GM18519 (cell line): ENCODE results near the gene FUT3.
"Not testable (repeated sequence)": the region's sequence is repeated elsewhere in the genome, so short reads cannot be mapped to it uniquely, and the experiment has no call there.

Experiments
- ATAC-seq: cut with Tn5 transposase; IDR thresholded peaks from one replicate; pipeline ENCODE4 v1.9.1; 2021; ENCODE audit warnings: mild to moderate bottlenecking, moderate library complexity; ENCODE audit not compliant: unreplicated experiment, low FRiP score

FUT3 gene

DNA sequence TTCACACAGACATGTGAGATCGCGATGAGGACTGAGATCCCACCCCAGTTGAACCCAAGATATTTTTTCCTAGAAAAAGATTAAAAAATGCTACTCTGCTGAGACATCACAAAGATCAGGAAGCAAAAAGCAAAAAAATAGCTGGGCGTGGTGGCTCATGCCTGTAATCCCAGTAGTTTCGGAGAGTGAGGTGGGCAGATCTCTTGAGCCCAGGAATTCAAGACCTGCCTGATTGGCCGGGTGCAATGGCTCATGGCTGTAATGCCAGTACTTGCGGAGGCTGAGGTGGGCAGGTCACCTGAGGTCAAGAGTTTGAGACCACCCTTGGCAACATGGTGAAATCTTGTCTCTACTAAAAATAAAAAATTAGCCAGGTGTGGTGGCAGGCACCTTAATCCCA is 1.1 kb downstream of the FUT3 start:
- no peak for ATAC-seq

DNA sequence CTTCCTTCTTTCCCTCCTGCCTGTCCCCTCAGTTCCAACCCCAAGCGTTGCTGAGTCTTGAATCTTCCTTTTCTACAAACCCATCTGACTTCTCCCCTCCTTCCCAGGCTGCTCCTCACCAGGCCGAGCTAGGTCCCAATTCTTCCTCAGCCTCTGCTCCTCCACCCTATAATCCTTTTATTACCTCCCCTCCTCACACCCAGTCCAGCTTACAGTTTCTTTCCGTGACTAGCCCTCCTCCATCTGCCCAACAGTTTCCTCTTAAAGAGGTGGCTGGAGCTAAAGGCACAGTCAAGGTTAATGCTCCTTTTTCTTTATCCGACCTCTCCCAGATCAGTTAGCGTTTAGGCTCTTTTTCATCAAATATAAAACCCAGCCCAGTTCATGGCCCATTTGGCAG is 2.6 kb downstream of the FUT3 start:
- not testable (repeated sequence) for ATAC-seq

GRCh38 chr19:5847846-5848245 is 3.4 kb downstream of the FUT3 start:
- not testable (repeated sequence) for ATAC-seq

GRCh38 chr19:5844456-5845433 is 6.5 kb downstream of the FUT3 start:
- no peak for ATAC-seq

GRCh38 chr19:5843295-5843927 is 7.8 kb downstream of the FUT3 start:
- ATAC-seq = no peak

DNA sequence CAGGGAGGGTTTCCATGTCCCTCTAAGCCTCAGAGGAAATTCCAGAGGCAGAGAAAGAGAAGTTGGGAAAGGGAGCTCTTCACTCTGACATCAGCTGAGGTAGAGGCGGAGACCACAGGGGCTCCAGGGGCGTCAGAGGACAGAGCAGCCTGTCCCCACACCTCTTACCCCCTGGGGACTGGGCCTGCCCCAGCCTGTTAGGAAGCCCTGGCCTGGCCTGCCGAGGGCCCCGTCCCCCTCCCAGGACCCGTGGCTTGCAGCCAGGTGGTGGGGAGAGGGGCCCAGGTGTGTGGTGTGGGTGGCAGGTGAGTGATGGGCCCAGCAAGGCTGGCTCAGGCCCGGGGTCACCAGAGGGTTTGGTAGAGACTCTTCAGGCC is 9.5 kb downstream of the FUT3 start:
- not testable (repeated sequence) for ATAC-seq

- ATAC-seq = no peak
Measured at GRCh38 chr19:5839065-5840017, 11.9 kb downstream of the FUT3 start, which contains the start of gene FUT6. Gene FUT6 (minus strand): TSS chr19:5839702. CDS start chr19:5832567, 7,135 bp downstream.

DNA sequence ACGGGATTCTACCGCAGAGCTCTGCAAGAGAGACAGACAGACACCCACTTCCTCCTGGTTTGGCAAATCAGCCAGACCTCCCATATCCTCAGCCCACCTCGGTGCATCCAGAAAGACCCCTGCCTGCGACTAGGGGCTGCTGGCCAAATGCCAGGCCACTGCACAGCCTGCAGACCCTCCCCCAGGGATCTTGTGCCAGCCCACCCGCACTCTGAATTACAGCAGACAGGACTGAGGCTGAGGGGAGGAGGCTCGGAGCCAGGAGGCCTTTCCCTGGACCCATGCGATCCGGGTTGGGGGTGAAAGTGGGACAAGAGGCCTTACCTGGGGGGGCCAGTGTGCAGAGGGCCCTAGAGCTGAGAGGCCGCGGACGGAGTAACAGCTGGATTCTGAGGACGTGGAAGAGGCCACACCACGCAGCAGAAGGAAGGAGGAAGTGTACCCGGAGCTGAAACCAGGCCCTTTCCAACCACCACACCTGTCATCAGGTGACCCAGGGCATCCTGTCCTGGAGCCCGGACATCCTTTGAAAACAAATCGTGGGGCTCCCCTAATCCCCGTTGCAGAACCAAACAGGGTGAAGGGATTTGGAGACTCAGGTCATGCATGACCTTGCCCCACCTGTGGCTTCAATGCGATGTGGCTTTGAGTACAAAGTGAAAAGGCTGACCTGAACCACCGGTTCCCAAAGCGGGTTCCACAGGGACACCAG is 12.7 kb downstream of the FUT3 start:
- no peak for ATAC-seq

DNA sequence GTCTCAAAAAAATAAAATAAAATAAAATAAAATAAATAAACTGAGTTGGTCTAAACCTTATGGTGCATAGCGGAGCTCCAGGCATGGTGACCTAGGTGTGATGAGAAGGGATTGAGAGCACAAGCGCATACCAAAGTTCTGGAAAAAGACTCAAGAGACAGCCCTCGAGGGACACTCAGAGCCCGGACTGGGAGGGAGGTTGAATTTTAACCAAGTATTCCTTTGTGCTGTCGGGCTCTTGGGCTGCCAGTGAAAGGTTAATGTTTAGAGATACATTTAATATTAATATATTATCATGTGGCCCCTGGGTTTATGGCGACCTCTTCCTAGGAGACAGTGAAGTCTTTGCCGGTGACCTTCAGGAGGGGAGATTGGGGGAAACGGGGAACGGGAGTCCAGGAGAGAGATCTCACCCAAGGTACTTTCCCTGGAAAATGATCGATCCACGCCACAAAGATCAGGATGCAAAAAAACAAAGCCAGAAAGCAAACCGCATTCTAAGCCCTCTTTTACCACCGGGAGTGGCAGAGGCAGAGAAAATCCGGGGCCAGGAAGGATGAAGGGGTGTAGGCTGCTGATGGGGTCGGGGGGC is 13.4 kb downstream of the FUT3 start:
- ATAC-seq = no peak

DNA sequence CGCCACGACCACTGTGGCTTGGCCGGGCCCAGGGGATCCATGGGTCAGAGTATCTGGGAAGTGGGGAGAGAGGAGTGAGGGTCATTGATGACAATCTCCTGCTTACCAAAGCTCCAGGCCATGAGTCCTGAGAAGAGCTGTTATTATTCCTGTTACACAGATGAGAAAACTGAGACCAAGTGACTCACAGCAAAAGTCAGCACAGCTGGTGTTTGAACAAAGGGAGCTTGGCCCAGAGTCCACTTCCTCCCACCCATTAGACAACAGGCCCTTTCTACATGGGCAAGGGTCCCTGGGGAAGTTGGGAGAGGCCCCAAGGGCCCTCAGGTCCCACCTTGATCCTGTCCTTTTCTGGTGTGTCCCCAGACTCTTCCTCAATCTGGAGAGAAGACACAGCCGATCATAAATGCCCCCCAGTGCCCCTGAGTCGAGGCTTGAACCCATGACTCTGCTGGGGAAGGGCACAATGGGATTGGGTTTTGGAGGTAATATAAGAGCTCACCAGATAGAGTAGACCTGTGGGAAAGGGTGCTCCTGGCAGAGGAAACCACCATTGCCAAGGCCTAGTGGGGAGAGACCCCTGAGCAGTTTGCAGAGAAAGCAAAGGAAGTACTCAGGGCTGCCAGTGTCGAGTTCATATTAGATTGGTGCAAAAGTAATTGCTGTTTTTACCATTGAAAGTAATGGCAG is 18.6 kb downstream of the FUT3 start:
- no peak for ATAC-seq

GRCh38 chr19:5832061-5832460 is 19.2 kb downstream of the FUT3 start:
- ATAC-seq = no peak

DNA sequence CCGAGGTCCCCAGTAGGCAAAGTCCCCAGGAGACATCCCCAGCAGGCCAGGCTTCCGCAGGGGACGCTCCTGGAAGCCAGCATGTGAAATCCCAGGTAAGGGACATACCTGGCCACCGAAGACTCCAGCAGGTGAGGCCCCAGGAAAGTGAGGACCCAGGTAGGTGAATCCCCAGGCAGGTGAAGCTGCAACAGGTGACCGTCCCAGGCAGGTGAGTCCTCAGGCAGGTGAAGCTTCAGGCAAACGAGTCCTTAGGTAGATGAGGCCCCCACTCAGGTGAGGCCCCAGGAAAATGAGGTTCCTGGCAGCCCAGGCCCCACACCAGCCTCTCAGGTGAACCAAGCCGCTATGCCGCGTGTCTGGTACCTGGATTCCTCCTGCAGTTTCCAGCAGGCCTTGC is 20.1 kb downstream of the FUT3 start:
- ATAC-seq = no peak

DNA sequence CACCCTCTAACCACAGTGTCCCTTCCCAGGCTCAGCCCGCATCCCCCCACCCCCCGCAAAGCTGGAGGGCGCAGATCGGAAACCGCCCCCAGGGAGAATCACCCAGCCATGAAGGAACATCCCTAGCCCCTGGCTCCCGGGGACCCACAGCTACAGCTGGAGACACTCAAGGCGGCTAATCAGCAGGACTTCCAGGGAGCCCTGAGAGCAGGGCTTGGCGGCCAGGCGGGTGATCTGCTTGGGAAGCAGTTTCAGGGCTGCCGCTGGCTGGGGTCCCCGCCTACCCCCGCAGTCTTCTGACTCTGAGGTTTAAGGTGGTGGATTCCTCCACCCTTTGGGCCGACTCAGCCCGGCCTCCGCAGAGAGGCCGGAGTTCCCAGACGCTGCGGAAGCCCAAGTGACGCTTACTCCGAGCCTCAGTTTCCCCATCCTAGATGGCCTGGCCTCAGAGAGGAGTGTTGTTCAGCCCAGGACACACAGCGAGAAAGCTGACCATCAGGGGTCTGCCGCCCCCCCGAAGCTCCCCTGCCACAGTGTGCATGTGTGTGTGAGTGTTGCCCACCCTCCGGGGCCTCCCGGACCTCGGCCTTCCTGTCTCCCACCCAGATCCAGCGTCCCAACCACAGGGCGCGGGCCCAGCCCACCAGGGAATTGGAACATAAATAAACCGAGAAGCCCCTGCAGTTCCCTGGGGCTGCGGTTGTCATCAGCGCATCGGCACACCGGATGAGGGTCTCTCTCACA is 21.5 kb downstream of the FUT3 start:
- no peak for ATAC-seq

DNA sequence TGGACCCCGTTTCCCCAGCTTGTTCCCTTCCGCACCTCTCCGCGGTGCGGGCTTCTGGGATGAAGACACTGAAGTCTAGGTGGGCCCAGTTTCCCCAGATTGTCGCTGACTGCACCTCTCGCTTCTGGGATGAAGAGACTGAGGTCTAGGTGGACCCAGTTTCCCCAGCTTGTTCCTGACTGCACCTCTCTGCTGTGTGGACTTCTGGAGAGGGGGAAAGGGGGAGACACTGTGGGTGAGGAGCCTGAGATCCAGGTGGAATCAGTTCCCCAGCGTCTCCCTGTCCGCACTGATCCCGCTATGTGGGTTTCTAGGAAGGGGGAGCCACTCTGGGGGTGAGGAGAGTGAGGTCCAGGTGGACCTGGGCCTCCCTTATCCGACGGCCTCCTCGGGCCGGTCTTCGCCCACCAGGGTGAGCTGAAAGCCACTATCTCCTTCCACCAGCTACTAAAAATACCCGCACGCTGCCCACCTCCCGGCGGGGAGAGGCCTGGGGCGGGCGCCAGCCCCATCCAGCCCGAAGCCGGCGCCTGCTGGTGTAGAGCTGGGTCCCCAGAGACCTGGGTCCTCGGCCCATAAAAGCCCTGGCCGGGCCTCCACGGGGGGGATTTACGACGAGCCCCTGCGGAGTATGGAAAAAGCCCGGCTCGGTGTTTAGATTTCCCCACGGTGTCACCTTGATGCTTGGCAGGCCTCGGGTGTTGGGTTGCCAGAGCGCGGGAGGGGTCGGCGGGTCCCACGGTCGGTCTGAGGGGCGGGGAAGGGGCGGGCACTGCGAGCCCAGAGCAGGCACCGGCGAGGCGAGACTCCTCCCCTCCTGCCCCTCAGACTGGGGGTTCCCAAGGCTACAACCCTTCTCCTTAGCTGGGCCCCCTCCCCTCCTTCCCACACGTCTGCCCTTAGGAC is 22.3 kb downstream of the FUT3 start:
- ATAC-seq = no peak

DNA sequence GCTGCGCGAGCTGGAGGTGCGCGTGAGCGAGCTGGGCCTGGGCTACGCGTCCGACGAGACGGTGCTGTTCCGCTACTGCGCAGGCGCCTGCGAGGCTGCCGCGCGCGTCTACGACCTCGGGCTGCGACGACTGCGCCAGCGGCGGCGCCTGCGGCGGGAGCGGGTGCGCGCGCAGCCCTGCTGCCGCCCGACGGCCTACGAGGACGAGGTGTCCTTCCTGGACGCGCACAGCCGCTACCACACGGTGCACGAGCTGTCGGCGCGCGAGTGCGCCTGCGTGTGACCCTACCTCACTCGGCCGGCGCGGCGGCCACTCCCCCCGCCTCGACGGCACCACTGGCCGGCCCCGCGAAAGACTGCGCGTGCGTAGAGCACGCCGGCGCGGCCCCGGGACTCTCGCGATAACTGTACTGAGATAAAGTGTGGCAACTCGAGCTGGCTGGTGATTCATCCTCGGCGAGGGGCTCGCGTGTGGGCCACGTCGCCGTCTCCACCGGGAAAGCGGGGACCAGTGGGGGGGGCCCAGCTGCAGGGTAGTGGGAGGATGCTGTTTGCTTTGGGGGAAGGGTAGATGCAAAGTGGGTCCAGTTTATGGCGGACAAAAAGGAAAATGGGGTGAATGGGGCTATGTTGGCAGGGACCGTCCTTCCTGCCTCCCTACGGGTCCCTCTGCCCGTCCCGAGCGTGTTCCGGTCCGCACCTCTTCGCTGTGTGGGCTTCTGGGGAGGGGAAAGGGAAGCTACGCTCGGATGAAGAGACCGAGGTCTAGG is 23.2 kb downstream of the FUT3 start:
- peak; percentile 55 for ATAC-seq

GRCh38 chr19:5827342-5827890 is 23.8 kb downstream of the FUT3 start:
- ATAC-seq = no peak
